Central memory CD8-positive, alpha-beta T cell (primary cell): Measurements from ENCODE around the gene NKAIN2.

ENCODE experiments used
- ATAC-seq: fragments of 150-1000 bp; cut with Tn5 transposase; replicated peaks from 2 replicates; pipeline ENCODE4 v1.10.0; 2022; ENCODE audit warnings: mild to moderate bottlenecking, moderate FRiP score, moderate number of reproducible peaks; ENCODE audit not compliant: poor library complexity, severe bottlenecking; ENCODE audit errors: extremely low read depth
- DNase-seq, 2 donors: peaks; one replicate each; pipeline ENCODE4 v3.0.0; 2021; ENCODE audit warnings: low spot score in 2 of 2
- H3K27ac Mint-ChIP-seq: one replicate; pipeline ENCODE4 v1.8.0; 2022; ENCODE audit warnings: low read depth, mild to moderate bottlenecking, moderate library complexity, mixed read lengths
- H3K27me3 Mint-ChIP-seq: one replicate; pipeline ENCODE4 v1.8.0; 2022; ENCODE audit warnings: mixed read lengths
- H3K36me3 Mint-ChIP-seq: one replicate; pipeline ENCODE4 v1.8.0; 2022; ENCODE audit warnings: mild to moderate bottlenecking, moderate library complexity, mixed read lengths; ENCODE audit not compliant: insufficient read depth
- H3K4me1 Mint-ChIP-seq: one replicate; pipeline ENCODE4 v1.8.0; 2022; ENCODE audit warnings: mixed read lengths
- H3K4me3 Mint-ChIP-seq: one replicate; pipeline ENCODE4 v1.8.0; 2022; ENCODE audit warnings: mild to moderate bottlenecking, moderate library complexity, mixed read lengths
- H3K9me3 Mint-ChIP-seq: one replicate; pipeline ENCODE4 v1.8.0; 2022; ENCODE audit warnings: mixed read lengths

NKAIN2 gene

GRCh38 chr6:124769811-124770544 lies 966.3 kb downstream of the NKAIN2 start:
- Mint-ChIP-seq H3K36me3 (no peaks in the 10 kb centered on the region), H3K27me3 (no peaks in the 10 kb centered on the region), H3K4me3 (no peak overlapping the region)

DNA sequence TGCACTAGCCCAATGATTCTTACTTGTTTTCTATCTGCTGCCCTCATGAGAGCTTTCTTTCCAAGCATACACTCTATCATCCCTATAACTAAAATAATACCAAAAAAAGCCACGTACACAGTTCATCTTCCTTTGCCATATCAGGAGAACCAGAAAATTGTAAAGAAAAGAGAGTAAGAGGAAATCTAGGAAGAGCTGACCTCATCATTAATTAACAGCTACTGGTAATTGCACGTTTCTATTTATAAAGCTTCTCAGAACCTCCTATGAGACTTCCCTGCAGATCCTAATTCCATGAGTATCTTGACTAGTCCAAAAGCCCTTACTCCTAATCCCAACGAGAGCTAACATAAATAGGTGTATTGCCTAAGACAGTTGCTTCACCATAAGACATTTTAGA lies 967.1 kb downstream of the NKAIN2 start:
- Mint-ChIP-seq H3K27me3 (no peaks in the 10 kb centered on the region), H3K4me3 (no peak overlapping the region), H3K36me3 (no peaks in the 10 kb centered on the region), H3K4me1 (no peaks in the 10 kb centered on the region), H3K9me3 (peaks cover 5% of the 10 kb centered on the region), H3K27ac (no peak overlapping the region)
- no peak for ATAC-seq
- DNase-seq: no peak

More at GRCh38 chr6:124769811-124770544, 966.3 kb downstream of the NKAIN2 start:
- Mint-ChIP-seq H3K4me1 (no peaks in the 10 kb centered on the region), H3K9me3 (peaks cover 5% of the 10 kb centered on the region), H3K27ac (no peak overlapping the region)
- no peak for DNase-seq
- ATAC-seq: no peak

- H3K27me3 Mint-ChIP-seq: no peaks in the 10 kb centered on the region
- no peaks in the 10 kb centered on the region for H3K4me1 Mint-ChIP-seq
- DNase-seq (no peak), ATAC-seq (no peak)
- no peaks in the 10 kb centered on the region for H3K36me3 Mint-ChIP-seq
- H3K4me3 Mint-ChIP-seq: no peak overlapping the region
- H3K9me3 Mint-ChIP-seq: peaks cover 5% of the 10 kb centered on the region
- no peak overlapping the region for H3K27ac Mint-ChIP-seq
Observed at GRCh38 chr6:124772733-124773319, 969.2 kb downstream of the NKAIN2 start.

GRCh38 chr6:124775121-124775520 lies 971.5 kb downstream of the NKAIN2 start:
- Mint-ChIP-seq H3K9me3 (peaks cover 5% of the 10 kb centered on the region), H3K4me3 (no peak overlapping the region), H3K27ac (no peak overlapping the region), H3K36me3 (no peaks in the 10 kb centered on the region), H3K4me1 (no peaks in the 10 kb centered on the region), H3K27me3 (no peaks in the 10 kb centered on the region)
- ATAC-seq: no peak
- DNase-seq: no peak

- Mint-ChIP-seq H3K27me3 (no peaks in the 10 kb centered on the region), H3K4me1 (no peaks in the 10 kb centered on the region), H3K36me3 (no peaks in the 10 kb centered on the region), H3K9me3 (no peaks in the 10 kb centered on the region), H3K4me3 (no peak overlapping the region), H3K27ac (no peak overlapping the region)
- ATAC-seq (no peak), DNase-seq (no peak)
Observed at GRCh38 chr6:124777863-124778262, 974.2 kb downstream of the NKAIN2 start.

GRCh38 chr6:124780623-124781022 lies 977.0 kb downstream of the NKAIN2 start:
- Mint-ChIP-seq H3K9me3 (no peaks in the 10 kb centered on the region), H3K4me1 (no peaks in the 10 kb centered on the region), H3K36me3 (no peaks in the 10 kb centered on the region), H3K27me3 (no peaks in the 10 kb centered on the region), H3K4me3 (no peak overlapping the region), H3K27ac (no peak overlapping the region)
- ATAC-seq: no peak
- no peak for DNase-seq

DNA sequence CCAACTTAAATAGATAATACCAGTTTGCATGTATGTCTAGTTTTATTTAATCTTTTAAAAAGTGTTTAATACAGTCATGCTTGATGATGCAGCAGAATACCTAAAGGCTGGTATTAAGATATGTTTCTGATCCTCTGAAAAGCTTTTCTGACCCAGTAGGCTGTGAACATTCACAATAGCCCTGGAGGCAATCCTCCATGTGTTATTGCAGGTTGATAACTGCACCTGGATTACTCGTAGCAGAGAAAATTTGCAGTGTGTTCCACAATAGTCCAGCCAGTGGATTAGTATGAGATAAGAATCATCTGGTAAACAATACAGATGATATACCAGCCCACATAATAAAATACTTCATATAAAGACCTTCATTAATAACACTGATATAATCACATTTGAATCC lies 979.7 kb downstream of the NKAIN2 start:
- Mint-ChIP-seq H3K27me3 (no peaks in the 10 kb centered on the region), H3K27ac (no peak overlapping the region), H3K4me3 (no peak overlapping the region), H3K36me3 (no peaks in the 10 kb centered on the region), H3K9me3 (peaks cover 3% of the 10 kb centered on the region), H3K4me1 (no peaks in the 10 kb centered on the region)
- no peak for DNase-seq
- ATAC-seq: no peak

DNA sequence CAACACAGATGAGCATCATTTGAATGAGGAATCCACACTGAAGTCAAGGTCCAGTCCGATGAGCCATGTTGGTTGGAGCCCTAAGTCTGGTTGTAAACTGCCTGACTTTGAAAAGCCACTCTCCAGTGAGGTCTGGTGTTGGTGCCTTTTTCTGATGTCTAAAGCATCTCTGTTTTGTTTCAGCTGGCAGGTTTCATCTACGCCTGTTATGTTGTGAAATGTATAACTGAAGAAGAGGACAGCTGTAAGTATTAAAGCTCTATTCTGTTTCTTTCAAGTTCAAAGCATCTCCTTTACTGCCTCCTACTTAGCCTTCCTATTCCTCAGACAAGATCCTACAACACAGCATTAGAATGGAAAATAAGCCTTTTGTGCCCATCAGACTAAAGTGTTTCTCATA lies 987.5 kb downstream of the NKAIN2 start:
- DNase-seq: no peak
- Mint-ChIP-seq H3K9me3 (peaks cover 11% of the 10 kb centered on the region), H3K4me3 (no peak overlapping the region), H3K27ac (no peak overlapping the region), H3K4me1 (no peaks in the 10 kb centered on the region), H3K36me3 (peaks cover 2% of the 10 kb centered on the region), H3K27me3 (no peaks in the 10 kb centered on the region)
- ATAC-seq: no peak

- no peak for DNase-seq
- peaks cover 11% of the 10 kb centered on the region for H3K9me3 Mint-ChIP-seq
Observed at GRCh38 chr6:124792386-124792785, 988.7 kb downstream of the NKAIN2 start.

DNA sequence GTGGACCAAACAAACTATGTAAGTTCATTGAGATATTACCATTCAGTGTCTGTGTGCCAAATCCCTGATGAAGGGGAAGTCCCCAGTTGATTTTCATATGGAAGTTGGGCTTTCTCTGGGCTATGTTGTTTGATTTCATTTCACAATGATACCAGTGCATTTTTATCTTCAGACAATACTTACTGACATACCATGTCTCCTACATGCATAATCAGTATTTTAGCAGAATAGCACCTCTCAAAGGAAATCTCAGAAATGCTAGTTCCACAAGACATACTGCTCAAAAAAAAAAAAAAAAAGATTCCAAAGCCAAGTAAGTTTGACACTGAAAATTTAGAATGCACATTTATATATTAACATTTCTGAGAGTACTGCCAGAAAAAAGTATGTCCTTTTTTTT lies 989.7 kb downstream of the NKAIN2 start:
- peaks cover 2% of the 10 kb centered on the region for H3K36me3 Mint-ChIP-seq
- H3K27ac Mint-ChIP-seq: no peak overlapping the region
- DNase-seq: no peak
- peaks cover 8% of the 10 kb centered on the region for H3K9me3 Mint-ChIP-seq
- H3K4me3 Mint-ChIP-seq: no peak overlapping the region
- no peaks in the 10 kb centered on the region for H3K27me3 Mint-ChIP-seq
- ATAC-seq: no peak
- no peaks in the 10 kb centered on the region for H3K4me1 Mint-ChIP-seq

More at GRCh38 chr6:124792386-124792785, 988.7 kb downstream of the NKAIN2 start:
- Mint-ChIP-seq H3K36me3 (peaks cover 2% of the 10 kb centered on the region), H3K4me1 (no peaks in the 10 kb centered on the region), H3K4me3 (no peak overlapping the region), H3K27me3 (no peaks in the 10 kb centered on the region), H3K27ac (no peak overlapping the region)
- no peak for ATAC-seq

DNA sequence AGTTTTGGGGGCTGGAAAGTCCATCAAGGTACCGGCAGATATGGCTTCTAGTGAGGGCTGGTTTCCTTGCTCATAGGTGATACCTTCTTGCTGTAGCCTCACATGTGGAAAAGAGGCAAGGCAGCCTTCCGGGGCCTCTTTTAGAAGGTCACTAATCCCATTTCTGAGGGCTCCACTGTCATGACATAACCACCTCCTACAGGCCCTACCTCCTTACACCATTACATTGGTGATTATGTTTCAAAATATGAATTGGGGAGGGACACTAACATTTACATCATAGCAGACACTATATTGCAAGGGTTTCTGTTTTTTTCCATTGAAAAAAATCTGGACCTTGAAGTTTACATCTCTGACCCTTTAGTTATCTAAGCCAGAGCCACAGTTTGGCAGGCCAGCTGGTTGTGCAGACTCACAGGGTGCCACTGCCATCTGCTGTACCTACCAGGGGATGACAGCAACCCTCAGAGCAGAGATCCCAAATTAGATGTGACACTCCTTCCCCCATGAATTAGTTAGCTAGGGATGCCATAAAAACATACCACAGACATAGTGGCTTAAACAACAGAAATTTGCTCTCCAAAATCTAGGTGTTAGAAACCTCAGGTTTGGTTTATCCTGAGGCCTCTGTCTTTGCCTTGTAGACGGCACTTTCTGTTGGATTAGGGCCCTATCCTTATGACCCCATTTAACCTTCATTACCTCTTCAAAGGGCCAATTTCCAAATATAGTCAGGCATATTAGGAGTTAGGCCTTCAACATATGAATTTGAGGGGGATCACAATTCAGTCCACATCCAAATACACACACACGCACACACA lies 992.2 kb downstream of the NKAIN2 start:
- Mint-ChIP-seq H3K27ac (no peak overlapping the region), H3K9me3 (peaks cover 6% of the 10 kb centered on the region), H3K36me3 (peaks cover 2% of the 10 kb centered on the region), H3K27me3 (no peaks in the 10 kb centered on the region), H3K4me3 (no peak overlapping the region), H3K4me1 (no peaks in the 10 kb centered on the region)
- DNase-seq (no peak), ATAC-seq (no peak)

DNA sequence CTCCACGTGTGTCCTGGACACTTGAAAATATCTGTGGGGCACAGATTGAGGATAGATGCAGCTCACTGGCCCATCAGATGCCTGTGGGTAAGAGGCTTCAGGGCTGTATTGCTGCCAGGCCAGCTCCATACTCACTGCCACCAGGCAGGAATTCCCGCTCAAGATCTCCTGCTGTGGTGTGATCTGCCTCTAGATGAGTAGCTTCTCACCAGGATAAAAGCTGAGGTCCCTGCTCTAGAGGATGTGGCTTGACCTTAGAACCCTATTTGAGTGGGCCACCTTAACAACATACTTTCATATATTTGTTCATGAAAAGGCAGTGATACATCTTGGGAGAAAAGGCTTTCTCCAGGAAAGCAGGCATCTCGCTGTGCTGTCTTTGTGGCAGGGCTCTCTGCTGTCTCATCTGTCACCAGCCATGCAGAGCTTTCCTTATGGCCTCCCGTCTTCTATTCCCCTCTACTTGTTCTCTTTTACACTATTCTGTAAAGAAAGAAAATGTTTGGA lies 992.9 kb downstream of the NKAIN2 start:
- no peak for ATAC-seq
- Mint-ChIP-seq H3K27me3 (no peaks in the 10 kb centered on the region), H3K9me3 (peaks cover 6% of the 10 kb centered on the region), H3K4me3 (no peak overlapping the region), H3K36me3 (peaks cover 2% of the 10 kb centered on the region), H3K27ac (no peak overlapping the region), H3K4me1 (no peaks in the 10 kb centered on the region)
- DNase-seq: no peak
